Lower leg skin (tissue), 3 donors: ENCODE results near the gene TLE1.

ENCODE experiments used
- POLR2A ChIP-seq, 2 donors: fragments of 450-650 bp; IDR thresholded peaks; one replicate each; pipeline ENCODE4 v1.6.1; 2016 to 2017; ENCODE audit warnings: antibody characterized with exemption in 2 of 2, mild to moderate bottlenecking in 1 of 2, moderate library complexity in 1 of 2
- TF ChIP-seq, protein P1 (sequence below), 3 donors: fragments of 450-650 bp; IDR thresholded peaks; one replicate each; pipeline ENCODE4 v1.5.1; 2016; ENCODE audit warnings: antibody characterized with exemption in 3 of 3, mild to moderate bottlenecking in 3 of 3, moderate library complexity in 2 of 3

- TF ChIP-seq, protein P1, sequence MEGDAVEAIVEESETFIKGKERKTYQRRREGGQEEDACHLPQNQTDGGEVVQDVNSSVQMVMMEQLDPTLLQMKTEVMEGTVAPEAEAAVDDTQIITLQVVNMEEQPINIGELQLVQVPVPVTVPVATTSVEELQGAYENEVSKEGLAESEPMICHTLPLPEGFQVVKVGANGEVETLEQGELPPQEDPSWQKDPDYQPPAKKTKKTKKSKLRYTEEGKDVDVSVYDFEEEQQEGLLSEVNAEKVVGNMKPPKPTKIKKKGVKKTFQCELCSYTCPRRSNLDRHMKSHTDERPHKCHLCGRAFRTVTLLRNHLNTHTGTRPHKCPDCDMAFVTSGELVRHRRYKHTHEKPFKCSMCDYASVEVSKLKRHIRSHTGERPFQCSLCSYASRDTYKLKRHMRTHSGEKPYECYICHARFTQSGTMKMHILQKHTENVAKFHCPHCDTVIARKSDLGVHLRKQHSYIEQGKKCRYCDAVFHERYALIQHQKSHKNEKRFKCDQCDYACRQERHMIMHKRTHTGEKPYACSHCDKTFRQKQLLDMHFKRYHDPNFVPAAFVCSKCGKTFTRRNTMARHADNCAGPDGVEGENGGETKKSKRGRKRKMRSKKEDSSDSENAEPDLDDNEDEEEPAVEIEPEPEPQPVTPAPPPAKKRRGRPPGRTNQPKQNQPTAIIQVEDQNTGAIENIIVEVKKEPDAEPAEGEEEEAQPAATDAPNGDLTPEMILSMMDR (IDR thresholded peaks at IDR 0.05) = no peak
- TF ChIP-seq POLR2A (IDR thresholded peaks at IDR 0.05) = no peak
Observed at GRCh38 chr9:81589819-81590218, 99.5 kb downstream of the TLE1 start.
